ENCODE results near the gene LHX1. TPM values are rescaled to one million over a fixed set of nuclear protein-coding genes. Genes with fewer than 3 reads are reported as not detected.
A peak's percentile ranks its signal among the peaks of the same experiment; 100 is the strongest.

Gene LHX1
- total RNA-seq: 0.44 and 0.57 TPM in 2 replicates

- Mint-ChIP-seq H3K36me3 (ENCODE audit: low read depth) (peaks cover 14% of the 10 kb centered on the region), H3K4me3 (peak within 1 kb of the TSS; percentile 71), H3K27me3 (peaks cover 81% of the 10 kb centered on the region), H3K4me1 (peaks cover 45% of the 10 kb centered on the region), H3K9me3 (no peaks in the 10 kb centered on the region), H3K27ac (peak within 1 kb of the TSS; percentile 78)
- peak; percentile 71 for DNase-seq
- intact Hi-C loops (cut with micrococcal nuclease): no loop called here
Observed at GRCh38 chr17:36937001-36937958, at the start of gene LHX1. LHX1 (plus strand) TSS chr17:36937475; CDS start chr17:36938198, 723 bp downstream.

- intact Hi-C loops (cut with micrococcal nuclease): no loop called here
- Mint-ChIP-seq H3K27me3 (peaks cover 9% of the 10 kb centered on the region), H3K9me3 (no peaks in the 10 kb centered on the region), H3K36me3 (ENCODE audit: low read depth) (no peaks in the 10 kb centered on the region), H3K4me3 (no peak overlapping the region), H3K4me1 (no peaks in the 10 kb centered on the region), H3K27ac (no peak overlapping the region)
- no peak for DNase-seq
Observed at GRCh38 chr17:36888236-36888951, 48.9 kb upstream of the LHX1 start.

DNA sequence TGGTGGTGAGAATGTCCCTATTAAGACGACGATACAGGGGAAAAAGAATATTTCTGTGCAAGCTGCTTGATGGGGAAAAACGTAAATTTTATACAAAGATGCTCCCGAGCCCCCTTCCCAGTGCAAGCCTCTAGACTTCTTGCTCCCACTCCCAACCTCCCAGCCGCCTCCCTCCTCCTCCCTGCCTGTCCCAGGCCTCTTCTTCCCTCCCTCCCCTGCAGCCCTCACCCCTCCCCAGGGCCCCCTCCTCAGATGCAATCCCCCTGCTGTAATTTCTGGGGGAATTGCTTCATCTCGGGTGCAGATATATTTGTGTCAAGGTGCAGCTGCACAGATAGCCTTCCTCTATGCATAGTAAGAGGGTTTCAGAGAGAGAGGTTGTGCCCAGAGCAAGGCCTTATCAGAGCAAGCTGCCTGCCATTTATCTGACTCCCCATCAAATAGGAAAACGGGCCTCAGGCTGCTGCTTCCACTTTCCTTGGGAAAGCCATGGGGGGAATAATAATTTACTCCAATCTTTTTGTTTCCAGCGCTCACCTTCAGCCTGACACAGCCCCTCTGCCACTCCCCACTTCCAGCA, 47.4 kb upstream of the LHX1 start:
- Mint-ChIP-seq H3K4me1 (no peaks in the 10 kb centered on the region), H3K9me3 (no peaks in the 10 kb centered on the region), H3K27ac (no peak overlapping the region), H3K36me3 (ENCODE audit: low read depth) (no peaks in the 10 kb centered on the region), H3K27me3 (peaks cover 7% of the 10 kb centered on the region), H3K4me3 (no peak overlapping the region)
- DNase-seq: no peak
- intact Hi-C loops (cut with micrococcal nuclease): no loop called here

DNA sequence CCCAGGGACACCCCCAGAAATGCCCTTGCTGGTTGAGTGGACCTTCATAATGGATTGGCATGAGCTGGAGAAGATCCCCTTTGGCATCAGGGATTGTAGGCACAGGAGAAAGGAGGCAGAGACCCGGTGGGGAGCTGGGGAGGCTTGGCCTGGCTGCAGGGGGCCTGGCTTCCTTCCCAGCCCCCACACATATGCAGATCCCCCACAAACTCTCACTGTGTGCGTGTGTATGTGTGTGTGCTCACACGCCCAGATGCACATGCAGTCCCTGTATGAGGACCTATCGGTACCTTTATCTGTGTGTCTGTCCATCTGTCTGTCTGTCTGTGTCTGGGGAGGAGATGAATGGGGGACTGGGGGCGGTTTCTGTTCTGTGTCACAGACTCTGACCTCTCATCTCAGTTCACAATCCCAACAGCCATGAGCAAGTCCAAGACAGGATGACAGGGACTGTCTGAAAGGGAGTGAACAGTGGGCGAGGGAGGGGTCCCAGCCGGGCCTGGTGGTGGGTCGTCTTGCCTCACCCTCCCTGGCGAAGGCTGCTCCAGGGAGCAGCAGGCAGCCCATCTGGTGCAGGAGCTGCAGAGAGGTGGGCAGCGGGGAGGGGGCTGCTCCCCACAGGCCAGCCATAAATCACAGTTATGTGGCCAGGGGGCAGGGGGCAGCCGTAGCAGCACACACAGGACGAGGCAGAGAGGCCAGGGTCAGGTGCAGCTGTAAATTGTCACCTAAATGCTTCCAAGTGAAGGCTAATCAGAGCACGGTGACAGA, 46.7 kb upstream of the LHX1 start:
- Mint-ChIP-seq H3K27ac (no peak overlapping the region), H3K4me3 (no peak overlapping the region), H3K4me1 (no peaks in the 10 kb centered on the region), H3K36me3 (ENCODE audit: low read depth) (no peaks in the 10 kb centered on the region), H3K27me3 (peaks cover 3% of the 10 kb centered on the region), H3K9me3 (no peaks in the 10 kb centered on the region)
- no peak for DNase-seq
- intact Hi-C loops (cut with micrococcal nuclease): no loop called here

DNA sequence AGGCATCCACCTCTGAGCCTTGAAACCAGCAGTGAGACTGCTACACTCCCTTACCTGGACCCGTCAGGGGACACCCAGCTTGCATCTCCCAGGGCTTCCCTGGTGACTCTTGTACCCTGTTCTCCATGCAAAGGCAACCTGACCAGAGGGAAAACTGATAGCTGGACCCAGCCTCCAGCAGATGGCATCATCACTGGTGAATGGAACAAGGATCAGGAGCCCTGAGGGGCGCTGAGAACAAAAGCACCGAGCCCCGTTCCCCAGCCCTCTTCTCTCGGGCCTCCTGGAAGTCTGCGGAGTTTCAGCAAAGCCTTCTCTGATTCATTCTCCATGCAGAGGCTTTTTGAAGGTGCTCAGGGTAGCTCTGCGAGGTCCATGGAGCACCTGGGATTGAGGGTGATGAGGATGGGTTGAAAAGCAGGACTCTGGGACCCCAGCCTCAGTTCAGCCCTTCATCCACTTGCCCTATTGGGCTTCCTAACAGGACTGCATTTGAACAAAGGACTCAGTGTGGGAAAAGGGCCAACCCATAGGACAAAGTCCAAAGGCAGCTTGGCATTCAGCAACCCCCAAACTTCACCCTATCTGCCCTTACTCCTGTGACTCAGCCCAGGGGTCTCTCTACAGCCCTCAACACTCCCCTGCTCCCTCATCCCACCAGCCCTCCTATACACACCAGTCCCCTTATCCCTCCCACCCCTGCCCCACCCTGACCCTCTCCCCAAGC, 45.0 kb upstream of the LHX1 start:
- Mint-ChIP-seq H3K36me3 (ENCODE audit: low read depth) (no peaks in the 10 kb centered on the region), H3K27ac (no peak overlapping the region), H3K4me3 (no peak overlapping the region), H3K27me3 (peaks cover 5% of the 10 kb centered on the region), H3K4me1 (no peaks in the 10 kb centered on the region), H3K9me3 (no peaks in the 10 kb centered on the region)
- no peak for DNase-seq
- intact Hi-C loops (cut with micrococcal nuclease): no loop called here

DNA sequence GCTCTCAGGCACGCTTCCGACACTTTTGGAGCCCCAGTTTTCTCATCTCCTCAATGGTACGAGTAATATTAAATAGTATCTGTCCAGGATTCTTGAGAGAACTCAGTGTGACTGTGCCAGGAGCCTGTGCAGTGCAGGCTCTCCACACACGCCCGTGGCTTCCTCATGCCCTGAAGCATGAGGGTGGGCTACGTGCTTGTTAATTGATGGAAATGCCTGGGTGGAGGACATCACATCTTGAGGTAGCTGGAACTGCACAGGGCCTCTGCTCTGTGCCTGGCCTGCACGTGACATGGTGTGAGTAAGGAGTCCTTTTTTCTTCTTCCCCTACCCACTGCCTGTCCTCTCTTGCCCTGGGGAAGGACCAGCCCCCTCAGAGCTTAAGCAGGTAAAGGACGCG, 43.1 kb upstream of the LHX1 start:
- Mint-ChIP-seq H3K36me3 (ENCODE audit: low read depth) (no peaks in the 10 kb centered on the region), H3K27ac (no peak overlapping the region), H3K4me3 (no peak overlapping the region), H3K9me3 (no peaks in the 10 kb centered on the region), H3K4me1 (no peaks in the 10 kb centered on the region), H3K27me3 (peaks cover 4% of the 10 kb centered on the region)
- intact Hi-C loops (cut with micrococcal nuclease): no loop called here
- no peak for DNase-seq

DNA sequence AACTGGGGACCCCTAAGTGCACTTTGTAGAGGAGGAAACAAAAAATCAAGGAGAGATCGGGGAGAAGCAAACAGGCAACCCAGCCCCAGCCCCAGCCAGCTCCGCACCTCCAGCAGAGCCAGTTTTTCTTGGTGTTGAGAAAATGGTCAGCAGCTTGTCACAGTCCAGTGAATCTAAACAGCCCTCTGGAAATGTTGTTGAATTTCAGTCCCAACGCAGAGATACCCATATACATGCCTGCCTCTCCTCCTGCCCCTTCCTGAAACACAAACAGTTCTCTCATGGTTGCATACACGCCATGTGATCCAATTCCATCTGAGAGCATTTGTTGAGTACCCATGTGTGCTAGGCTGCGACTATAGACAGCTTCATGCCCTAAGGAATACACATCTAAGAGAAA, 42.4 kb upstream of the LHX1 start:
- H3K27me3 Mint-ChIP-seq: peaks cover 2% of the 10 kb centered on the region
- H3K36me3 Mint-ChIP-seq (ENCODE audit: low read depth): no peaks in the 10 kb centered on the region
- DNase-seq: no peak
- no peaks in the 10 kb centered on the region for H3K9me3 Mint-ChIP-seq
- no peaks in the 10 kb centered on the region for H3K4me1 Mint-ChIP-seq
- H3K27ac Mint-ChIP-seq: no peak overlapping the region
- intact Hi-C loops (cut with micrococcal nuclease): no loop called here
- H3K4me3 Mint-ChIP-seq: no peak overlapping the region

GRCh38 chr17:36899250-36900159, 37.8 kb upstream of the LHX1 start:
- Mint-ChIP-seq H3K9me3 (no peaks in the 10 kb centered on the region), H3K27me3 (peaks cover 15% of the 10 kb centered on the region), H3K36me3 (ENCODE audit: low read depth) (no peaks in the 10 kb centered on the region), H3K27ac (no peak overlapping the region), H3K4me1 (no peaks in the 10 kb centered on the region), H3K4me3 (no peak overlapping the region)
- intact Hi-C loops (cut with micrococcal nuclease): no loop called here
- DNase-seq: no peak

GRCh38 chr17:36900160-36900512, 37.1 kb upstream of the LHX1 start:
- no peak for DNase-seq
- Mint-ChIP-seq H3K4me1 (no peaks in the 10 kb centered on the region), H3K9me3 (no peaks in the 10 kb centered on the region), H3K36me3 (ENCODE audit: low read depth) (no peaks in the 10 kb centered on the region), H3K27me3 (peaks cover 15% of the 10 kb centered on the region), H3K4me3 (no peak overlapping the region), H3K27ac (no peak overlapping the region)
- intact Hi-C loops (cut with micrococcal nuclease): no loop called here

- Mint-ChIP-seq H3K4me3 (no peak overlapping the region), H3K27me3 (peaks cover 17% of the 10 kb centered on the region), H3K4me1 (no peaks in the 10 kb centered on the region), H3K36me3 (ENCODE audit: low read depth) (no peaks in the 10 kb centered on the region), H3K27ac (no peak overlapping the region), H3K9me3 (no peaks in the 10 kb centered on the region)
- DNase-seq: no peak
- intact Hi-C loops (cut with micrococcal nuclease): no loop called here
Observed at GRCh38 chr17:36901506-36901905, 35.8 kb upstream of the LHX1 start.

GRCh38 chr17:36907407-36907806, 29.9 kb upstream of the LHX1 start:
- no peaks in the 10 kb centered on the region for H3K36me3 Mint-ChIP-seq (ENCODE audit: low read depth)
- H3K9me3 Mint-ChIP-seq: no peaks in the 10 kb centered on the region
- no peaks in the 10 kb centered on the region for H3K4me1 Mint-ChIP-seq
- intact Hi-C loops (cut with micrococcal nuclease): no loop called here
- no peak for DNase-seq
- H3K4me3 Mint-ChIP-seq: no peak overlapping the region
- no peak overlapping the region for H3K27ac Mint-ChIP-seq
- H3K27me3 Mint-ChIP-seq: peaks cover 25% of the 10 kb centered on the region

DNA sequence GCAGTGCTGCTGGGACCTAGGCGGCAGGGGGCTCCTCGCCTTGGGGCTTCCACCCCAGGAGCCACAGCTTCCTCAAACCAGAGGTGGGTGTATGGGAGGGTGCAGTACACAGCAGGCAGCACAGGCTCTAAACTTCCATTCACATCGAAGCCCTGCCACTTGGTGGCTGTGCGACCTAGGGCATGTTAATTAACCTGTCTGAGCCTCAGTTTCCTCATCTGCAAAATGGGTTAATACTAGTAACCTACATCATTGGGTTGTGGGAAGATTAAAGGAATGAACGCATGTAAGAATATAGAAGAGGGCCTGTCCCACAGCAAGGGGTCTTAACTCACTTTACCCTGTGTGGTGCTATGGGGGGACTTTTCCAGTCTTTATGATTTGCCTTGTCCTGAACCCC, 26.8 kb upstream of the LHX1 start:
- peaks cover under 1% of the 10 kb centered on the region for H3K4me1 Mint-ChIP-seq
- H3K27me3 Mint-ChIP-seq: peaks cover 22% of the 10 kb centered on the region
- no peaks in the 10 kb centered on the region for H3K9me3 Mint-ChIP-seq
- H3K36me3 Mint-ChIP-seq (ENCODE audit: low read depth): no peaks in the 10 kb centered on the region
- no peak overlapping the region for H3K4me3 Mint-ChIP-seq
- no peak overlapping the region for H3K27ac Mint-ChIP-seq
- DNase-seq: no peak
- intact Hi-C loops (cut with micrococcal nuclease): no loop called here
